GM19239 (cell line): ENCODE measurements around the gene SNX3.
"Not testable (repeated sequence)": the region's sequence is repeated elsewhere in the genome, so short reads cannot be mapped to it uniquely, and the experiment has no call there.

Experiments
- DNase-seq: peaks from one replicate; pipeline ENCODE4 v3.0.0; 2011; ENCODE audit warnings: low spot score; ENCODE audit not compliant: insufficient read length
- FAIRE-seq: peaks from 2 replicates; lab custom pipeline; 2011; peaks lifted over from hg19 to GRCh38; lab: Jason Lieb, UNC

SNX3 gene

DNA sequence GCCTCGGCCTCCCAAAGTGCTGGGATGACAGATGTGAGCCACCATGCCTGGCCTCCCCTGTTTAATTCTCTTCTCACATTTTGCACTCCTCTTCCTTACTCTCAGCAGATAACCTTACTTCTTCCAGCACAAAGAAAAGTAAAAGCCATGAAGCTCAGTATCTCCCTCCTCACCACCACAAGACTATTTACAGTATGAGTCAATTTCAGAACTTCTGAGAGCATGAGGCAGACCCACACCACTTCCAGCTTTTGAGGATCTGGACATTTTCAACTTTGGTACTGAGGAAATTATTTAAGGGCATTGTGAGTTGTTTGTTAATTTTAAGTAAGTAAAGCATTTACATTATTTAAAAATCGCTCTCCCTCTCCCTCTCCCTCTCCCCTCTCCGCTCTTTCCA, 8.0 kb upstream of the SNX3 start:
- DNase-seq = no peak
- FAIRE-seq = no peak

DNA sequence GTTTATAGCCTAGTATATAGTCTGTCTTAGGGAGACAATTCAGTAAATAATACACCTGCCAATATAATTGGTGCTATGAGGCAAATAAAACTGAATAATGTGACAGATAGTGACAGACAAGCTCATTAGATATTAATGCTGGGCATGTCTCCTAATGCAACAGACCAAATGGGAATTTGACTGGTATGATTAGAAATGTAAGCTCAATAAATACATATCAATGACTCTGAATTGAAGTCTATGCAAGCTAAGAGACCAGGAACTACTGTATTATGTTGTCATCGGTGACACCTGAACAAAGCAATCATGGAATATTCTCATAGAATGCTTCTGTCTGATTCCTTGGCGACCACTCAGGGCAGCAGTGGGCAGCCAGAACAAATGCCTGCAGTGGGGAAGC, 2.5 kb upstream of the SNX3 start:
- no peak for DNase-seq
- FAIRE-seq = no peak

DNA sequence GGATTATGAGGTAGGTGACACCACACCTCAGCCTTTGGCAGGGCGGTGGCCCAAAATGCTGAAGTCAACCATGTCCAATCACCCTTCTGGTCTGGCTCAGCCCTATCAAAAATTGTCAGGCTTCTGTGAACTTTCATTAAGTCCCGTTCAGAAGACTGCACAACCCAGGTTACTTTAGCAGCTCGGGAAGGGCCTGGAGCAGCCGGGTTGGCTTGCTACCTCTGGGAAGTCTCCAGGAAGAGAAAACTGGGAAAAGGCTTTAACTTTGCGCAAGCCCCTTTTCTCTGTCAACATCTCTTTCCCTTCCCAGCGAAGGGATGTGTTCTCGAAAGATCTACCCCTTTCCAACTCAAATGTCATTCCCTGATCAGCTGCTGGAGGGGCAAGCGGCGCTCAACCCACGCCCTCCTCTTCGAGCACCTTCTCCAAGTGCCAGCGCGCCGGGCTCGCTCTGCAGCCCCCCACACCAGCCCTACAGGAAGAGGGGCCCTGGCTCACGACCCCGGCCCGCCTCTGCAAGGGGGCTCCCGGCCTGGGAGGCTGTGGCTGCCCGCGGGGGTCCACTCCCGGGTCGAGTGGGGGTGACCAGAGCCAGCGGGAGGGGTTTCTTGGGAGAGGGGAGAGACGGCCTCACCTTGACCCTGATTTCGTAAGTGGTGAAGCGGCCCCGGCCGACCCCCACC, 573 bp downstream of the SNX3 start:
- DNase-seq (peak; percentile 35), FAIRE-seq (peak; percentile 83)

DNA sequence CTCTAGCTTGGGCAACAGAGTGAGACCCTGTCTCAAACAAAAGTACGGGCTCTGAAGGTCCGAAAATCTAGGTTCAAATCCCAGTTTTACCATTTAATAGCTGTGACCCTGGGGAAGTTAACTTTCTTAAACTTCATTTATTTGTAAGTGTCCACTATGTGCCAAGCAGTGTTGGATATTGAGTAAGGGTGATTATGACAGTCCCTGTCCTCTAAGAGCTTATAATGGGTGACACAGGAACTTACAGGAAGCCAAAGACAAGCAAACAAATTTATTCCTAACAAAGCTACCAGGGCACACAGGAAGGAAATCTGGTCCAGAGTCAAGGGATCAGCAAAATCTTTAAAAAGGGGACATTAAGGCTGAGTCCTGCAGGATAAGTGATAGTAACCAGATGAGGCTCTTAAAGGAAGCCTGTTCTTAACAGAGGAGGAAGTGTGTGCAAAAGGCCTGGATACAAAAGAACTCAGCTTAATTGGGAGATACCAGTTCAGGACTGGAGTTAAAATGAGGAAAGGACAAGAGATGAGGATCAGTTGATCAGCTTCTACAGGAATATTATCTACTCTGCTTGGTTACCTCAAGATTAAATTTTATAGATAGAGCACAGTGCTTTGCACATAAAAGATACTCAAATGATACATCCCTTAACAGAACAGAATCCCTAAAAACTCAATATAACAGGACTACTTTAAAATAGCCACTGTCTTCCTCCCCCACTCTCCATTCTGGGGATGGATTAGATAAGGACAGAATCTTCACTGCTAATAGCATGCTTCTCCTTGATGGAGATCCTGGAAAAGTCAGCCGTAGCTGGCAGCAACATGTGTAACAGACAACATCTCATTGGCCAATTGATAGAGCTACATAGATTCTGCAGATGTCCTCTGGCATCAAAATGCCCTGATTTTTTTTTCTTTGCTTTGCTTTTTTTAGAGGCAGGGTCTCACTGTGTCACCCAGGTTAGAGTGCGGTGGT, 6.1 kb downstream of the SNX3 start:
- FAIRE-seq (no peak), DNase-seq (no peak)

DNA sequence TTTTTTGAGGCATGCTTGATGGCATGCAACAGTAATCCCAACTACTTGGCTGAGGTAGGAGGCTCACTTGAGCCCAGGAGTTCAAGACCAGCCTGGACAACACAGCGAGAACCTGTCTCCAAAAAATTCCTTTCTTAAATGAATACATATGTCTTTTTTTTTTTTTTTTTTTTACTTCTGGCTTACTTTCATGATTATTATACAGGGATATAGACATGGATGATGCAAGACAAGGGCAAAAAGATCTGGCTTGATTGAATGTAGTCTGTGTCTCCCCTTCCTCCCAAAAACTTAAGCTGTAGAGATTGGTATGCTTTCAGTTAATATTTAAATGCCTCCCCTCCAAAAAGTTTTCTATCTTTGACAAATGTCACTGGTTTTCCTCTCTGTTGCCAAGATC, 7.6 kb downstream of the SNX3 start:
- FAIRE-seq (no peak), DNase-seq (no peak)

DNA sequence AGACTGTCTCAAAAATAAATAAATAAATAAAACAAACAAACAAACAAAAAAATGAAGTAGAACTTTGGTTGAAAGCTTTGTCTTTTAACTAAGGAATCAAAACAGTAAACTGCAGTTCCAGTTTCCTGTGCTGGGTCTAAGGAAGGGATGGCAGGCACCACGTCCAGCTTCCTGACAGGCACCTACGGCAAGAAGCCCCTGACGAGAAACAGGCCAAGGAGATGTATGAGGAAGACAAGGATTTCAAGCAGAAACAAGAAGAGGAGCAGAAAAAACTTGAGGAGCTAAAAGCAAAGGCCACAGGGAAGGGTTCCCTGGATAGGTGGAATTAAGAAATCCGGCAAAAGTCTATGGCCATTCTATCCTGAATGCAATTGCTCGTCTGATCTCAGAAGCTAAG, 8.8 kb downstream of the SNX3 start:
- no peak for DNase-seq

DNA sequence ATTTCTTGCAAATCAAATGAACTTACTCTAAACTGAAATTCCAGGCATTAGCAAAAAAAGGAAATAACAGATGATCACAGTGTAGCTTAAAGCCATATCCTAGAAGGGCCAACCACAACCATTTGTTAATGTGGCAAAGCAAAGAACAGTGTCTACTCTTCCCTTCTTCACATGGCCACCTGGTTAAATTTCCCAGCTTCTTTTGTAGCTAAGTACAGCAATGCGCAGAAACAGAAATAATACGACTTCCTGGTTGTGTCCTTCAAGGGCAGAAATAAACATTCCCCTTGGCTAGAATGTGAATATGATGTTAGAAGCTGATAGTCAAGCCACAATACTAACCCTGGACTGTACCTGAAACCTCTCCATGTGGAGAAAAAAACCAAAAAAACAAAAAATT, 9.6 kb downstream of the SNX3 start:
- DNase-seq (no peak), FAIRE-seq (no peak)

More for the DNA sequence above, 8.8 kb downstream of the SNX3 start:
- FAIRE-seq = no peak

DNA sequence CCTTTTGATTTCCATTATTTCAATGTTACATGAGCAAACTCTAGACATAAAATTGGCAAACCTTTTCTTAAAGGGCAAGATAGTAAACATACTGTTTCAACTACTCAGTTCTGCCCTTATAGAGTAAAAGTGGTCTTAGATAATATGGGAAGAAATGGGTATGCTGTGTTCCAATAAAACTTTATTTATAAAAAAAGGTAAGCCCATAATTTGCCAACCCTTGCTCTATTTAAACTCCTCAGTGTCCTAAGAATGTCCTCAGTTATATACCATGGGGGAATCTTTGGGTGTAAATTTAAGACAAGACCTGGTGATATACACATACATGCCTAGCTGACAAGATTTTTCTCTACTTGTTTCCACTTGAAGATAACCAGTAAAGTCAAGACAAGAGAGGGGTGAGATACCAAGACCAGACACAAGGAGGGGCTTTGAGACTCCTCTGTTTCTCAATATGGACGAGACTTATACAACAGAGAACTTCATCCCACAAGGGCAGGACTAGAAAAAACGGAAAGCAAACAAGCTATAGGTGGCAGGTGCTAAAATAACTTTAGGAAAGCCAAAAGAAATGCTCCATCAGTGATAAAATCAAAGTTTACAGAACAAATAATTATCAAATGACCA, 10.5 kb downstream of the SNX3 start:
- no peak for FAIRE-seq
- peak; percentile 4 for DNase-seq

DNA sequence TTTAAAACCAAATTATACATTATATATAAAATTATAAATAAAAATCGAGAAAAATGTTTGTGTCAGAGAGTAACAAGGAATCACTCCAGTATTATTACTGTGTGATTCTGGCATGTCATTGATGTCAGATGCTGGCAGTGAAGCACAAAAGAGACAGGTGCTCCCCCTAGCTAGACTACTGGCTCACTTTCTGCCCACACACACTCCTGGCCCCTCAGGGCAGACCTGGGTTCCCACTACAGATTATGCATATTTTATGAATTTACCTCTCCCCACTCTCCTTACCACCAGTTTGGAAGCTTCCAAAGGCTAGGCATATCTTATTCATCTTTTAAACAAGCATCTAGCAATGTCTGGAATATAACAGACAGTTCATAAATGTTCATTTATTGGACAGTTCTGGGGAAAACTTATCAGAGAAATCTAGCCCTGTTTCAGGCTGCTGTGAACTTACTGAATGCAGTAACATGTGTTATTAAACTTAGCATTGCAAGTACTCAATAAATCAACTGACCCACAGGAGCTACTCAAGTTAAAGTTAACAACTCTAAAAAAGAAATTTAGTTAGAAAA, 12.8 kb downstream of the SNX3 start:
- FAIRE-seq (peak; percentile 56), DNase-seq (no peak)

DNA sequence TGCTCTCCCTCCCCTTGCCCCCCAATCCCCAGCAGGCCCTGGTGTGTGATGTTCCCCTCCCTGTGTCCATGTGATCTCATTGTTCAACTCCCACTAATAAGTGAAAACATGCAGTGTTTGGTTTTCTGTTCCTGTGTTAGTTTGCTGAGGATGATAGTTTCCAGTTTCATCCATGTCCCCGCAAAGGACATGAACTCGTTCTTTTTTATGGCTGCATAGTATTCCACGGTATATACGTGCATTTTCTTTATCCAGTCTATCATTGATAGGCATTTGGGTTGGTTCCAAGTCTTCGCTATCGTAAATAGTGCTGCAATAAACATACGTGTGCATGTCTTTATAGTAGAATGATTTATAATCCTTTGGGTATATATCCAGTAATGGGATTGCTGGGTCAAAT, 15.7 kb downstream of the SNX3 start:
- FAIRE-seq, DNase-seq: not testable (repeated sequence)

DNA sequence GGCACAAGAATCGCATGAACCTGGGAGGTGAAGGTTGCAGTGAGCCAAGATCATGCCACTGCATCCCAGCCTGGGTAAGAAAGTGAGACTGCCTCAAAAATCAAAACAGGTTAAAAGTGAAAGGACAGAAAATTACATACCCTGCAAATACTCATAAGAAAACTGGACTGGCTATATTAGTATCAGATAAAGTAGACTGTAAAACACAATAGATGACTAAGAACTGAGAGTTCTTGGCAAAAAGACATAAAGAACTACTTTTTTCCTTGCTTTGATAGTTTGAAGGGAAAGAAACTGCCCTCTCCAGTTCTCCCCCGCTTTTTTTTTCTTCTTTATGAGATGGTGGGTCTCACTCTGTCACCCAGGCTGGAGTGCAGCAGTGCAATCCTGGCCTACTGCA, 17.0 kb downstream of the SNX3 start:
- FAIRE-seq = no peak
- no peak for DNase-seq

DNA sequence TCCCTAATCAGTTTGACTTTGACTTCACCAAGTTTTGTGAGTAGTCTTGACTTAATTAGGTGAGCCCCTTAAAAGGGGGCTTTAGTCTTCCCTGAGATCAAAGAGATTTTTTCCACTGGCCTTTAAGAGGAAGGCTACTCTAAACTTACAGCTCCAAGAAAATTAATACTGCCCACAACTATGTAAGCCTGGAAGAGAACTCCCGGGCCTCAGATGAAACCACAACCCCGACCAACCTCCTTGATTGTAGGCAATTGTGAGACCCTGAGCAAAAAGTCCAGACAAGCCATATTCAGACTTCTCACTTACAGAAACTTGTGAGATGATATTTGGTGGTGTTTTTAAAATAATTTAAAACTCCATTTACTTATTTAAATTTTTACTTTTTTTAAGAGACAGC, 18.1 kb downstream of the SNX3 start:
- FAIRE-seq = no peak

DNA sequence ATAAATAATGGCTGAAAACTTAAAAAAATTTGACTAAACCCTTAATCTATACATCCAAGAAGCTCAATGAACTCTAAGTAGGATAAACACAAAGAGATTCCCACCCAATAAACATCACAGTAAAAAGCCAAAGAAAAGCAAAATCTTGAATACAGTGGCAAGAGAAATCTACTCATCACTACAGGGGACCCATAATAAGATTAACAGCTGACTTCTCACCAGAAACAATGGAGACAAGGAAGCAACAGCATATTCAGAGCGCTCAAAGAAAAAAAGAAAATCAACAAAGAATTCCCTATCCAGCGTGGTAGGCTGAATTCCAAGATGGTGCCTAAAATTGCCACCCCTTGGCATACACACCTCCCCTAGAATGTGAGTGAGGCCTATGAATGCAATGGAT, 18.6 kb downstream of the SNX3 start:
- no peak for DNase-seq
- no peak for FAIRE-seq

More for the DNA sequence above, 18.1 kb downstream of the SNX3 start:
- DNase-seq = no peak

DNA sequence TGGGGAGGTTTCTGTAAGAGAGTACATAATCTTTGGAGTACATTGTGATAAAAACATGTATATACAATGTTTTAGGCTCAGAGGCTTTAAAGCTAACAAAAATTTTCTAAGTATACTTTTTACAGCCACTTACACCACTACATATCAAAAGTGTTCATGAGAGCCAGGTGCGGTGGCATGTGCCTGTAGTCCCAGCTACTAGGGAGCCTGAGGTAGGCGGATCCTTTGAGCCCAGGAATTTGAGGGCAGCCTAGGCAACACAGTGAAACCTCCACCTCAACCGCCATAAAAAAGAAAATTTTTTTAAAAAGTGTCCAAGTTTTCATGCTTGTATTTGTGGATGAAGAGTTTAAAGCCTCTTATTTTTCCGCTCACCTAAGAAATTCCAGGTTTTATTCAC, 22.5 kb downstream of the SNX3 start:
- DNase-seq (no peak), FAIRE-seq (no peak)

DNA sequence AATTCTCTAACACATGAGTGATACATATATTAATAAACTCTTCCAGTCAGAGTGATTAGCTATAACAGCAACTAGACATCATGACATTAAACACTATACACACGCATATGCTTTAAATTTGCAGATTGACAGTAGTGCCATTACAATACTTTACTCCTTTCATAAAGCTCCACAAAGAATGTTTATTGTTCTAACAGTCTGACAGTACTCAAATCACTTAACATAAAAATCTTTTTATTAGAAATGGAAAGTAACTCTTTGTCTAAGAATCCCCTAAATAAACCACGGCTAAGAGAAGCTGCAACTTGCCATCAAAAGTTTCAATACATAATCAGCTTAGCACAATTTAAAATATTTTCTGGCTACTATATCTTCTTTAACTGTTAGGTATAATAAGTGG, 24.0 kb downstream of the SNX3 start:
- FAIRE-seq (no peak), DNase-seq (no peak)

DNA sequence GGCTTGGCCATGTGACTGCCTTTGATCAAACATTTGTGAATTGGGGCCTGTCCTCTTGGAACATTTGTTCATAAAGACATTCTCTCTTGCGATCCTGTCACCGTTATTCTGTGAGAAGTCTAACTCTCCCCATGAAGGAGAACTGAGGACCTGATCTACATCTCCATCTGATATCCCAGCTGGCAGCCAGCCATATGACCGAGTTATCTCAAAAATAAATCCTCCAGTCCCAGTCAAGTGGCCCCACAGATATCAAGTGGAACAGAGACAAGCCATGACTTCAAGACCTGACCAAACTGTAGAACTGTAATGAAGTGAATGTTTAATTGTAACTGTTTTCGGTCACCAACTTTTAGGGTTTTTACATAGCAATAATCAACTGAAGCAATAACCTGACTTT, 25.7 kb downstream of the SNX3 start:
- FAIRE-seq = no peak
- no peak for DNase-seq

DNA sequence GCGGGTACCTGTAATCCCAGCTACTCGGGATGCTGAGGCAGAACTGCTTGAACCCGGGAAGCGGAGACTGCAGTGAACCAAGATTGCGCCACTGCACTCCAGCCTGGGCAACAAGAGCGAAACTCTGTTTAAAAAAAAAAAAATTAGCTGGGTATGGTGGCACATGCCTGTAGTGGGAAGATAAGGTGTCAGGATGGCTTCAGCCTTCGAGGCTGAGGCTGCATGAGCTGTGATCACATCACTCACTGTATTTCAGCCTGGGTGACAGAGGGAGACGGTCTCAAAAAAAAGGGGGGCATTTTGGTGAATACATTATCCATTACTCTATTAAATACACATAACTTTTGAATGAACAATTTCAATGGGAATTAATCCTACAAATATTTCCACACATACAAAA, 32.4 kb downstream of the SNX3 start:
- DNase-seq (no peak), FAIRE-seq (no peak)

DNA sequence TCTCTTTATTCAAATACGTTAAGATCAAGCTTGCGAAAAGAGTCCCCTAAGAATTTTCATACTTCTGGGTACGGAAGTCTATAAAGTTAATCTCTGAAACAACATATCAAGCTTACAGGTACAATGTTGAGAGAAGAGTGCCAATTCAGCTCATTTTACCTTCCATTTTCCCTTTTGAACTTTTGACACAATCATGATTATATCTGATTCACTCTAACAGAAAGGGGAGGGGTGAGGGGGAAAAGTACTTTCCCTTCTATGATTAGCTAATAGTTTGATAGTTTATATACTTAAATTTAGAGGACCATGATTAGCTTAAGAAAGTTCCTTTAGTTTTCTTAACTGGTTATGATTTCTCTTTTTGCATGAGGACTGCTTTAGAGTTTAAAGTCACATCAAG, 33.5 kb downstream of the SNX3 start:
- FAIRE-seq (no peak), DNase-seq (no peak)

DNA sequence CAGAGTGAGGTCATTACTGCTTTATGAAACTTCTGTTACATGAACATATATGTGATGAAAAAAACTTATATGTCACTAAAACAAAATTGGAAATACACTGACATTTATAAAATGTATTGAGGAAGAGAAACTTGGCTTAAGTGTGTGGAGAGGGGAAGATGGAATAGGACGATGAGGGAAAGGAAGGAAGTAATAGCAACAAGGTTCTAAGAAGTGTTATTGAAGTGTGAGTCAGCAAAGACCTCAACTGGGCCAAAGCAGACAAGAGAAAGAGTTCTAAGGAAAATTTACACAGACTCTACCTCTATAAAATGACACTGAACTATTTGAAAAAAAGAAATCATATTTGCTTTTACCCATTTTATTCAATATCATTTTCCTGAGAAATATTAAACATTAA, 38.3 kb downstream of the SNX3 start:
- DNase-seq (no peak), FAIRE-seq (no peak)

DNA sequence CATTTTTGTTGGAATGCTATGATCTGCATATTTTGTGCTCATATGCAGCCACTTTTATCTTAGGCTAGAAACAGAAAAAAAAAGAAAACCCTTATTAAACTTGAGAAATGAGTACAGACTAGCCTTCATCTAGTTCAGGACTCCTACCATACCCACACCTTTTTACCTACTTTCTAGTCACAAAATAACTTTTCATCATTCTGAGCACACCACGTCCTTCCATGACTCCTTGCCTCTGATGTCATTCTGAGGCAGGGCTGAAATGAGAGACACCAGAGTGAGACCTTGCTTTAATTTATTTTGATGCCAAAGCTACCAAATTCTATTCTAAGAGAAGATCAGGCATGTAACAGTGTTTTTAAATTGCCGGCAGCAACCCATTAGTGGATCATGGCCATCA, 38.8 kb downstream of the SNX3 start:
- FAIRE-seq = no peak
- DNase-seq = no peak

DNA sequence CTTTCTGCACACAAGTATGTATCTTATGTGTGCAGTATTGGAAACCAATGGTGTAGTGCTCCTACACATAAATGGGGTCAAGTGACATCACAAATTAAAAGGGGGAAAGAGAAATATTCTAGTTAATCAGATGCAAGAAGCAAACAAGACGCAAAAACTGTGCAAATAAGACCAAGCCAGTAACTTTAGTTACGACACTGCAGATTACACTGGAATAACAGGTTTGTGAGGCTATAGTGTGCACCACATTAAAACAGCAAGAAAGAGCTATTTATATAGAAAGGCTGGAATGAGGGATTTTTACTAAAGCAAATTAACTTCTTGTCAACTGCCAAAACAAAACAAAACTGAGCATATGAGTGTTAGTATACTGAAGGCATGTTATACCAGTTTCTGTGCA, 49.2 kb downstream of the SNX3 start:
- DNase-seq = no peak
- no peak for FAIRE-seq
